ENCODE results near the gene CEACAM3. TPM values are rescaled to one million over a fixed set of nuclear protein-coding genes. Genes with fewer than 3 reads are reported as not detected.
A peak's percentile ranks its signal among the peaks of the same experiment; 100 is the strongest.

Gene CEACAM3
- total RNA-seq, 2 donors from 2014 or later = not detected

DNA sequence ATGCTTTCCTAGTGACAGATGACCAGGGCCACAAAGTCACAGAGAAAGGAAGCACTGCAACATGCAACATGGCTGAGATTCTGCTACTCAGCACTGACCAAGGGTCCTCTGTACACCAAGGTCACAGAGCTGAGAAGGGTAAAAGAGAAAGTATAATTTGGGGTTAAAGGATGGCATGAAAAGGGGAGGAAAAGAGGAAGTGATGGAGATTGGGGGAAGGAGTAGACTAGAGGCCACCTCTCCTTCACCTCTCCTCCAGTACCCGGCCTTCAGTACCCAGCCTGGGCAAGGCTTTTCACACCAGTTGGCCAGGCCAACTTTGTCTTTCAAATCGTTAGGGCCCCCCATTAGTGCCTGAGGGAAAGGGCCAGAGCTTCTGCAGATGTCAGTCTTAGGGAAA is 57.4 kb downstream of the CEACAM3 start:
- TF ChIP-seq CTCF (conservative IDR thresholded peaks at IDR 0.05) = no peak
- Histone ChIP-seq H3K27ac (ENCODE audit: low read depth, low read length) (no peak overlapping the region), H3K36me3 (ENCODE audit: control insufficient read depth, insufficient read depth, low read length) (no peaks in the 10 kb centered on the region), H3K4me1 (ENCODE audit: control insufficient read depth, insufficient read depth, low read length) (peaks cover 2% of the 10 kb centered on the region), H3K9me3 (ENCODE audit: control insufficient read depth, low read length) (no peaks in the 10 kb centered on the region), H3K9ac (ENCODE audit: extremely low read depth, low read length, poor library complexity, severe bottlenecking) (no peak overlapping the region), H3K4me3 (ENCODE audit: low read length) (no peak overlapping the region), H3K27me3 (ENCODE audit: control insufficient read depth, insufficient read depth, low read length, poor library complexity, severe bottlenecking) (peaks cover 25% of the 10 kb centered on the region)
- Mint-ChIP-seq H3K9me3 (no peaks in the 10 kb centered on the region), H3K27me3 (ENCODE audit: insufficient read depth) (peaks cover 47% of the 10 kb centered on the region), H3K27ac (no peak overlapping the region), H3K4me1 (peaks cover 12% of the 10 kb centered on the region), H3K36me3 (ENCODE audit: low read depth) (no peaks in the 10 kb centered on the region), H3K4me3 (no peak overlapping the region)
- 40 to 72% methylated on average over 1 to 2 of the region's 2 CpGs for WGBS, 2 experiments (ENCODE audit: insufficient coverage in 1 of 2, insufficient read length in 1 of 2)
- DNase-seq = no peak

DNA sequence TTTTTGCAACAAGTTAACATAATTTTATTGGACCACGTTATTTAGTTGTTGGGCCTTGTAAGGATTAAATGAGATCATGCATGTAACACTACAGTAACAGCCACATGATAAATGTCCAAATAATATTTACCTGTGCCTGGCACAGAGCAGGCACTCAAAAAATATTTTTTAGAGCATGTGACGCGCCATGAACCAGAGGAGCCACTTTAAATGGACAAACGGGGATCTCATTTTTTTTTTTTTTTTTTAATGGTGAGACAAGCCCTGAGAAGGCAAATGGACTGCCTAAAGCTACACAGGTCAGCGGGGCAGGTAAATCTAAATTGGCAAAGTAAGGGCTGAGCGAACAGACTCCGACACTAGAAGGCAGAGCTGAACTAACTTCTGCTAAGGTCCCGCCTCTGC is 62.8 kb downstream of the CEACAM3 start:
- H3K4me1 Mint-ChIP-seq = peaks cover 26% of the 10 kb centered on the region
- peak overlapping the region; percentile 81 for H3K4me3 Mint-ChIP-seq
- H3K27me3 Mint-ChIP-seq (ENCODE audit: insufficient read depth) = peaks cover 18% of the 10 kb centered on the region
- Histone ChIP-seq H3K36me3 (ENCODE audit: control insufficient read depth, insufficient read depth, low read length) (peaks cover 37% of the 10 kb centered on the region), H3K9me3 (ENCODE audit: control insufficient read depth, low read length) (no peaks in the 10 kb centered on the region), H3K27ac (ENCODE audit: low read depth, low read length) (no peak overlapping the region), H3K4me1 (ENCODE audit: control insufficient read depth, insufficient read depth, low read length) (peaks cover 23% of the 10 kb centered on the region), H3K9ac (ENCODE audit: extremely low read depth, low read length, poor library complexity, severe bottlenecking) (peak overlapping the region; percentile 38), H3K27me3 (ENCODE audit: control insufficient read depth, insufficient read depth, low read length, poor library complexity, severe bottlenecking) (peaks cover 7% of the 10 kb centered on the region), H3K4me3 (ENCODE audit: low read length) (peak overlapping the region; percentile 79)
- peaks cover 37% of the 10 kb centered on the region for H3K36me3 Mint-ChIP-seq (ENCODE audit: low read depth)
- no peaks in the 10 kb centered on the region for H3K9me3 Mint-ChIP-seq
- 12 to 19% methylated on average over 7 to 8 of the region's 8 CpGs for WGBS, 2 experiments (ENCODE audit: insufficient coverage in 1 of 2, insufficient read length in 1 of 2)
- DNase-seq = no peak
- peak overlapping the region; percentile 67 for H3K27ac Mint-ChIP-seq
- TF ChIP-seq CTCF (conservative IDR thresholded peaks at IDR 0.05) = no peak

DNA sequence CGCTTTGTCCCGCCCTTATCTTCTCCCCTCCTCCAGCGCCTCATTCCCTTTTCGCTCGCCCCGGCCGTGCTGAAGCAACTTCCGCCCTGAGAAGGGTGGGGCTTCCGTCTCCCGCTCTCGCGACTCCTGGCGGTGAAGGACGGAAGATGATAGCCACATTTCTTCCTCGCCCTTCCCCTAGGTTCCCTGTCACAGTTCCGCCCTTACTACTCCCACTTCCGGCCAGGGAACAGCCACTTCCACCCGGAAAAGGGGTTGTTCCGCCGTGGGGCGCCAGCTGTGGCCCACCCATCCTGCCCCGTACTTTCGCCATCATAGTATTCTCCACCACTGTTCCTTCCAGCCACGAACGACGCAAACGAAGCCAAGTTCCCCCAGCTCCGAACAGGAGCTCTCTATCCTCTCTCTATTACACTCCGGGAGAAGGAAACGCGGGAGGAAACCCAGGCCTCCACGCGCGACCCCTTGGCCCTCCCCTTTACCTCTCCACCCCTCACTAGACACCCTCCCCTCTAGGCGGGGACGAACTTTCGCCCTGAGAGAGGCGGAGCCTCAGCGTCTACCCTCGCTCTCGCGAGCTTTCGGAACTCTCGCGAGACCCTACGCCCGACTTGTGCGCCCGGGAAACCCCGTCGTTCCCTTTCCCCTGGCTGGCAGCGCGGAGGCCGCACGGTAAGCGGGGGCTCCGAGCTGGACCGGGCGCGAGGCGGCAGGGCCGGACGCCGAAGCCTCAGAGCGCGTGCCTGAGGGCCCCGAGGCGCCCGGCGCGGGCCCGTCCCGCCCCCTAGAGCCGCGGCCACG is 63.4 kb downstream of the CEACAM3 start, which contains the start of gene RPS19:
RPS19 (plus strand) TSS at position 638 of the 801 bp plus-strand sequence. CDS start 520 bp downstream, outside the sequence.
- peaks cover 43% of the 10 kb centered on the region for H3K36me3 Mint-ChIP-seq (ENCODE audit: low read depth)
- peak; percentile 99 for DNase-seq
- peaks cover 12% of the 10 kb centered on the region for H3K27me3 Mint-ChIP-seq (ENCODE audit: insufficient read depth)
- H3K36me3 ChIP-seq (ENCODE audit: control insufficient read depth, insufficient read depth, low read length) = peaks cover 43% of the 10 kb centered on the region
- peak; percentile 72 for TF ChIP-seq CTCF (conservative IDR thresholded peaks at IDR 0.05)
- 0% methylated on average over 22 to 76 of the region's 76 CpGs for WGBS, 2 experiments (ENCODE audit: insufficient coverage in 1 of 2, insufficient read length in 1 of 2)
- no peaks in the 10 kb centered on the region for H3K9me3 ChIP-seq (ENCODE audit: control insufficient read depth, low read length)
- peak within 1 kb of the TSS; percentile 81 for H3K4me3 Mint-ChIP-seq
- no peaks in the 10 kb centered on the region for H3K9me3 Mint-ChIP-seq
- peak within 1 kb of the TSS; percentile 99 for H3K9ac ChIP-seq (ENCODE audit: extremely low read depth, low read length, poor library complexity, severe bottlenecking)
- H3K4me3 ChIP-seq (ENCODE audit: low read length) = peak within 1 kb of the TSS; percentile 98
- peaks cover 1% of the 10 kb centered on the region for H3K27me3 ChIP-seq (ENCODE audit: control insufficient read depth, insufficient read depth, low read length, poor library complexity, severe bottlenecking)
- H3K27ac ChIP-seq (ENCODE audit: low read depth, low read length) = peak within 1 kb of the TSS; percentile 85
- peaks cover 28% of the 10 kb centered on the region for H3K4me1 ChIP-seq (ENCODE audit: control insufficient read depth, insufficient read depth, low read length)
- peak within 1 kb of the TSS; percentile 97 for H3K27ac Mint-ChIP-seq
- peaks cover 26% of the 10 kb centered on the region for H3K4me1 Mint-ChIP-seq
